Neural cell (in vitro differentiated cells): ENCODE results near the gene SMARCA1. TPM values are rescaled to one million over a fixed set of nuclear protein-coding genes. Genes with fewer than 3 reads are reported as not detected.

ENCODE experiments used
- H2AFZ ChIP-seq: fragments of 200-600, 300-800 bp; sonication (generic), shearing (Covaris generic); 2 replicates; pipeline ENCODE4 v1.6.0; 2014; ENCODE audit warnings: low read depth, mild to moderate bottlenecking, antibody characterized with exemption, low read length, moderate library complexity
- H3F3A ChIP-seq: fragments of 200-600 bp; shearing (Covaris generic); 2 replicates; pipeline ENCODE4 v1.6.1; 2016; ENCODE audit warnings: mild to moderate bottlenecking, moderate library complexity, mixed read lengths, antibody characterized with exemption, low read length; ENCODE audit not compliant: insufficient read depth, poor library complexity, severe bottlenecking
- H3K27ac ChIP-seq: fragments of 200-600, 300-800 bp; sonication (generic), shearing (Covaris generic); 2 replicates; pipeline ENCODE4 v1.5.1; 2014; ENCODE audit warnings: mild to moderate bottlenecking, low read length, moderate library complexity
- H3K27me3 ChIP-seq: fragments of 300-800, 200-600 bp; sonication (generic), shearing (Covaris generic); 2 replicates; pipeline ENCODE4 v1.6.0; 2014; ENCODE audit warnings: mild to moderate bottlenecking, low read depth, low read length, moderate library complexity; ENCODE audit not compliant: insufficient read depth
- H3K36me3 ChIP-seq: fragments of 300-800, 200-600 bp; sonication (generic), shearing (Covaris generic); 2 replicates; pipeline ENCODE4 v1.5.1; 2014; ENCODE audit warnings: mild to moderate bottlenecking, antibody characterized with exemption, low read length, moderate library complexity; ENCODE audit not compliant: insufficient read depth
- H3K4me2 ChIP-seq: fragments of 300-800, 200-600 bp; sonication (generic), shearing (Covaris generic); 2 replicates; pipeline ENCODE4 v1.6.0; 2014; ENCODE audit warnings: mild to moderate bottlenecking, low read length
- H3K4me3 ChIP-seq: fragments of 300-800, 200-600 bp; sonication (generic), shearing (Covaris generic); 2 replicates; pipeline ENCODE4 v1.5.1; 2014; ENCODE audit warnings: mild to moderate bottlenecking, low read length, moderate library complexity
- H3K79me2 ChIP-seq: fragments of 200-600 bp; shearing (Covaris generic); replicated peaks from 2 replicates; pipeline ENCODE4 v1.6.0; 2014; ENCODE audit warnings: mild to moderate bottlenecking, low read length, moderate library complexity; ENCODE audit not compliant: insufficient read depth
- H3K9ac ChIP-seq: fragments of 300-800, 200-600 bp; sonication (generic), shearing (Covaris generic); 2 replicates; pipeline ENCODE4 v1.6.1; 2016; ENCODE audit warnings: mild to moderate bottlenecking, low read length, mixed read lengths
- H3K9me2 ChIP-seq: fragments of 200-600 bp; shearing (Covaris generic); 2 replicates; pipeline ENCODE4 v1.6.1; 2016; ENCODE audit warnings: mild to moderate bottlenecking, low read length, mixed read lengths; ENCODE audit not compliant: insufficient read depth
- H3K9me3 ChIP-seq: fragments of 200-600, 300-800 bp; sonication (generic), shearing (Covaris generic); 2 replicates; pipeline ENCODE4 v1.6.1; 2016; ENCODE audit warnings: mild to moderate bottlenecking, mixed run types, low read length, moderate library complexity, mixed read lengths
- H4K20me1 ChIP-seq: fragments of 200-600 bp; shearing (Covaris generic); 2 replicates; pipeline ENCODE4 v1.6.1; 2016; ENCODE audit warnings: mild to moderate bottlenecking, mixed run types; ENCODE audit not compliant: insufficient read depth
- EP300 ChIP-seq: fragments of 450-650 bp; conservative IDR thresholded peaks from 2 replicates; pipeline ENCODE4 v1.6.1; 2014; ENCODE audit warnings: antibody characterized with exemption, mild to moderate bottlenecking, moderate library complexity; ENCODE audit not compliant: poor library complexity, severe bottlenecking
- EZH2 ChIP-seq: fragments of 200-600, 300-800 bp; shearing (Covaris generic), sonication (generic); IDR thresholded peaks from 2 replicates; pipeline ENCODE4 v1.6.1; 2014; ENCODE audit warnings: antibody characterized with exemption, low read length, borderline replicate concordance, mild to moderate bottlenecking; ENCODE audit not compliant: insufficient read depth, poor library complexity, severe bottlenecking
- MXI1 ChIP-seq: fragments of 450-650 bp; conservative IDR thresholded peaks from 2 replicates; pipeline ENCODE4 v1.6.1; 2014; ENCODE audit warnings: antibody characterized with exemption, mild to moderate bottlenecking; ENCODE audit not compliant: poor library complexity, severe bottlenecking
- POLR2AphosphoS5 ChIP-seq: IDR thresholded peaks from 2 replicates; pipeline ENCODE4 v1.6.1; 2012
- RAD21 ChIP-seq: fragments of 450-650 bp; conservative IDR thresholded peaks from 2 replicates; pipeline ENCODE4 v1.6.1; 2014; ENCODE audit warnings: antibody characterized with exemption, mild to moderate bottlenecking, moderate library complexity
- SMC3 ChIP-seq: fragments of 450-650 bp; conservative IDR thresholded peaks from 2 replicates; pipeline ENCODE4 v1.6.1; 2014; ENCODE audit warnings: antibody characterized with exemption, mild to moderate bottlenecking, moderate library complexity; ENCODE audit not compliant: poor library complexity
- TAF1 ChIP-seq: IDR thresholded peaks from 2 replicates; pipeline ENCODE4 v1.6.1; 2012; ENCODE audit warnings: low read depth
- polyA plus RNA-seq: library from polyadenylated mRNA; depleted of rRNA; stranded (reverse); fragments of >200 nt; gene quantifications from 2 replicates; pipeline ENCODE4 v1.2.3, GENCODE V29; 2014
- TF ChIP-seq, protein P1 (sequence below): fragments of 450-650 bp; IDR thresholded peaks from 2 replicates; pipeline ENCODE4 v1.5.1; 2014; ENCODE audit warnings: antibody characterized with exemption, mild to moderate bottlenecking, moderate library complexity; ENCODE audit not compliant: poor library complexity, severe bottlenecking
- TF ChIP-seq, protein P2 (sequence below): IDR thresholded peaks from 2 replicates; pipeline ENCODE4 v1.6.1; 2012; ENCODE audit warnings: borderline replicate concordance

The SMARCA1 gene
- polyA plus RNA-seq, 1 donor from 2014 or later, result 66.9 TPM

DNA sequence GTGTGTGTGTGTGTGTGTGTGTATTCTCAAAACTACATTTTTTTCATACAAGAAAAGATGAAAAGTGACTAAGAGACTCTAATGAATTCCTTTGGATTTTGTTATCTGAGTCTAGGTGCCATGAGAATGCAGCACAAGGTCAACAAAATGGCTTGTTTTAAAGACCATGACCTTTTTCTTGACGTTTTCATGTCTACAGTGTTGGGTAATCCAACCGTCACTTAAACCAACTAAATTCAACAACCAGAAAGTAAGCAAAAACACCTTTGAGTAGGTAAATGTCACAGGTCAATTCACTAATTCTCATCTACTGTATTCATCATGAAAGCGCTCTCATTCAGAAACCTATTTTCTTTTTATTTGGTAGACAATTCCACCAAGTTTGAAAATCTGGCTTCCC lies 3.1 kb downstream of the SMARCA1 start:
- Histone ChIP-seq H3K27ac (no peak overlapping the region), H4K20me1 (no peaks in the 10 kb centered on the region), H3K9ac (no peak overlapping the region), H2AFZ (no peak overlapping the region), H3K4me3 (no peak overlapping the region), H3F3A (no peaks in the 10 kb centered on the region), H3K9me2 (no peaks in the 10 kb centered on the region), H3K79me2 (peaks cover 42% of the 10 kb centered on the region), H3K4me2 (no peak overlapping the region), H3K9me3 (no peaks in the 10 kb centered on the region), H3K36me3 (no peaks in the 10 kb centered on the region), H3K27me3 (no peaks in the 10 kb centered on the region)
- TF ChIP-seq TAF1 (no peak), POLR2AphosphoS5 (no peak), MXI1 (no peak), EZH2 (no peak), EP300 (no peak), SMC3 (no peak), RAD21 (no peak)
- TF ChIP-seq, protein P1, sequence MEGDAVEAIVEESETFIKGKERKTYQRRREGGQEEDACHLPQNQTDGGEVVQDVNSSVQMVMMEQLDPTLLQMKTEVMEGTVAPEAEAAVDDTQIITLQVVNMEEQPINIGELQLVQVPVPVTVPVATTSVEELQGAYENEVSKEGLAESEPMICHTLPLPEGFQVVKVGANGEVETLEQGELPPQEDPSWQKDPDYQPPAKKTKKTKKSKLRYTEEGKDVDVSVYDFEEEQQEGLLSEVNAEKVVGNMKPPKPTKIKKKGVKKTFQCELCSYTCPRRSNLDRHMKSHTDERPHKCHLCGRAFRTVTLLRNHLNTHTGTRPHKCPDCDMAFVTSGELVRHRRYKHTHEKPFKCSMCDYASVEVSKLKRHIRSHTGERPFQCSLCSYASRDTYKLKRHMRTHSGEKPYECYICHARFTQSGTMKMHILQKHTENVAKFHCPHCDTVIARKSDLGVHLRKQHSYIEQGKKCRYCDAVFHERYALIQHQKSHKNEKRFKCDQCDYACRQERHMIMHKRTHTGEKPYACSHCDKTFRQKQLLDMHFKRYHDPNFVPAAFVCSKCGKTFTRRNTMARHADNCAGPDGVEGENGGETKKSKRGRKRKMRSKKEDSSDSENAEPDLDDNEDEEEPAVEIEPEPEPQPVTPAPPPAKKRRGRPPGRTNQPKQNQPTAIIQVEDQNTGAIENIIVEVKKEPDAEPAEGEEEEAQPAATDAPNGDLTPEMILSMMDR, result no peak
- TF ChIP-seq, protein P2, sequence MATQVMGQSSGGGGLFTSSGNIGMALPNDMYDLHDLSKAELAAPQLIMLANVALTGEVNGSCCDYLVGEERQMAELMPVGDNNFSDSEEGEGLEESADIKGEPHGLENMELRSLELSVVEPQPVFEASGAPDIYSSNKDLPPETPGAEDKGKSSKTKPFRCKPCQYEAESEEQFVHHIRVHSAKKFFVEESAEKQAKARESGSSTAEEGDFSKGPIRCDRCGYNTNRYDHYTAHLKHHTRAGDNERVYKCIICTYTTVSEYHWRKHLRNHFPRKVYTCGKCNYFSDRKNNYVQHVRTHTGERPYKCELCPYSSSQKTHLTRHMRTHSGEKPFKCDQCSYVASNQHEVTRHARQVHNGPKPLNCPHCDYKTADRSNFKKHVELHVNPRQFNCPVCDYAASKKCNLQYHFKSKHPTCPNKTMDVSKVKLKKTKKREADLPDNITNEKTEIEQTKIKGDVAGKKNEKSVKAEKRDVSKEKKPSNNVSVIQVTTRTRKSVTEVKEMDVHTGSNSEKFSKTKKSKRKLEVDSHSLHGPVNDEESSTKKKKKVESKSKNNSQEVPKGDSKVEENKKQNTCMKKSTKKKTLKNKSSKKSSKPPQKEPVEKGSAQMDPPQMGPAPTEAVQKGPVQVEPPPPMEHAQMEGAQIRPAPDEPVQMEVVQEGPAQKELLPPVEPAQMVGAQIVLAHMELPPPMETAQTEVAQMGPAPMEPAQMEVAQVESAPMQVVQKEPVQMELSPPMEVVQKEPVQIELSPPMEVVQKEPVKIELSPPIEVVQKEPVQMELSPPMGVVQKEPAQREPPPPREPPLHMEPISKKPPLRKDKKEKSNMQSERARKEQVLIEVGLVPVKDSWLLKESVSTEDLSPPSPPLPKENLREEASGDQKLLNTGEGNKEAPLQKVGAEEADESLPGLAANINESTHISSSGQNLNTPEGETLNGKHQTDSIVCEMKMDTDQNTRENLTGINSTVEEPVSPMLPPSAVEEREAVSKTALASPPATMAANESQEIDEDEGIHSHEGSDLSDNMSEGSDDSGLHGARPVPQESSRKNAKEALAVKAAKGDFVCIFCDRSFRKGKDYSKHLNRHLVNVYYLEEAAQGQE, result no peak

DNA sequence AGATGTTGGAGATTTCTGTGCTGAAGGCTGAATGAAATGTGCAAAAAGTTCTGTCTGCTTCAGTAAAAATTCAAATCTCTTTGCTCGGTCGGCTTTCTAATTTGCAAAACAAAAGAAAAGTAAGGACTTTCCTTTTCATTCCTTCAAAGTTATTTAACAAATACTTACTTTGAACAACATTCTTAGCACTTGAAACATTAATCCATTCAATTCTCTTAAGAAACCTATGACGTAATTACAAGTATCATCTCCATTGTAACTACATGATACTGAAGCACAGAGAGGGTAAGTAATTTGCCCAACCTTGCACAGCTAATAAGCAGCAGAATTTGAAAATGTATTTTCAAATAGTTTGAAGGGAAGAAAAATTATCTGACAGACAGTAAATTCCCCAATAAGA lies 6.9 kb downstream of the SMARCA1 start:
- H3F3A ChIP-seq, result no peaks in the 10 kb centered on the region
- TF ChIP-seq RAD21 (no peak), MXI1 (no peak), POLR2AphosphoS5 (no peak), EZH2 (no peak), EP300 (no peak), TAF1 (no peak), SMC3 (no peak)
- TF ChIP-seq, protein P1, result no peak
- TF ChIP-seq, protein P2, result no peak

More for the DNA sequence above, 6.9 kb downstream of the SMARCA1 start:
- Histone ChIP-seq H4K20me1 (no peaks in the 10 kb centered on the region), H3K79me2 (peaks cover 42% of the 10 kb centered on the region), H3K4me3 (no peak overlapping the region), H3K4me2 (no peak overlapping the region), H3K9me3 (no peaks in the 10 kb centered on the region), H3K9ac (no peak overlapping the region), H3K36me3 (no peaks in the 10 kb centered on the region), H3K27ac (no peak overlapping the region), H3K27me3 (no peaks in the 10 kb centered on the region), H2AFZ (no peak overlapping the region), H3K9me2 (no peaks in the 10 kb centered on the region)
